ENCODE results near the gene MCU.

MCU gene

DNA sequence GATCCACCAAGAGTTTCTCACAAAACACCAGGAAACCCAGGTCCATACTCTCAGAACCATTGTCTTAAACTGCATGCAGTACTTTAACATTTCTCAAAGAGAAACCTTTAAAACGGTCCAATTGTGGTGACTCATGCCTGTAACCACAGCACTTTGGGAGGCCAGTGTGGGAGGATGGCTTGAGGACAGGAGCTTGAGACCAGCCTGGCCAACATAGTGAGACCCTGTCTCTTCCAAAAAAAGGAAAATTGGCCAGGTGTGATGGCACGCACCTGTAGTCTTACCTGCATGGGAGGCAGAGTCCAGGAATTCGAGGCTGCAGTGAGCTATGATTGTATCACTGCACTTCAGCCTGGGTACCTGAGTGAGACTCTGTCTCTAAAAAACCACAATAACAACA, 104.1 kb downstream of the MCU start:
- TF ChIP-seq, protein P1, sequence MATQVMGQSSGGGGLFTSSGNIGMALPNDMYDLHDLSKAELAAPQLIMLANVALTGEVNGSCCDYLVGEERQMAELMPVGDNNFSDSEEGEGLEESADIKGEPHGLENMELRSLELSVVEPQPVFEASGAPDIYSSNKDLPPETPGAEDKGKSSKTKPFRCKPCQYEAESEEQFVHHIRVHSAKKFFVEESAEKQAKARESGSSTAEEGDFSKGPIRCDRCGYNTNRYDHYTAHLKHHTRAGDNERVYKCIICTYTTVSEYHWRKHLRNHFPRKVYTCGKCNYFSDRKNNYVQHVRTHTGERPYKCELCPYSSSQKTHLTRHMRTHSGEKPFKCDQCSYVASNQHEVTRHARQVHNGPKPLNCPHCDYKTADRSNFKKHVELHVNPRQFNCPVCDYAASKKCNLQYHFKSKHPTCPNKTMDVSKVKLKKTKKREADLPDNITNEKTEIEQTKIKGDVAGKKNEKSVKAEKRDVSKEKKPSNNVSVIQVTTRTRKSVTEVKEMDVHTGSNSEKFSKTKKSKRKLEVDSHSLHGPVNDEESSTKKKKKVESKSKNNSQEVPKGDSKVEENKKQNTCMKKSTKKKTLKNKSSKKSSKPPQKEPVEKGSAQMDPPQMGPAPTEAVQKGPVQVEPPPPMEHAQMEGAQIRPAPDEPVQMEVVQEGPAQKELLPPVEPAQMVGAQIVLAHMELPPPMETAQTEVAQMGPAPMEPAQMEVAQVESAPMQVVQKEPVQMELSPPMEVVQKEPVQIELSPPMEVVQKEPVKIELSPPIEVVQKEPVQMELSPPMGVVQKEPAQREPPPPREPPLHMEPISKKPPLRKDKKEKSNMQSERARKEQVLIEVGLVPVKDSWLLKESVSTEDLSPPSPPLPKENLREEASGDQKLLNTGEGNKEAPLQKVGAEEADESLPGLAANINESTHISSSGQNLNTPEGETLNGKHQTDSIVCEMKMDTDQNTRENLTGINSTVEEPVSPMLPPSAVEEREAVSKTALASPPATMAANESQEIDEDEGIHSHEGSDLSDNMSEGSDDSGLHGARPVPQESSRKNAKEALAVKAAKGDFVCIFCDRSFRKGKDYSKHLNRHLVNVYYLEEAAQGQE (IDR thresholded peaks at IDR 0.05; ENCODE audit: insufficient read depth in 1 of 2, low read depth in 2 of 2, low read length in 2 of 2) = no peak
- no peak for TF ChIP-seq FOXP2 (optimal IDR thresholded peaks at IDR 0.05; ENCODE audit: borderline replicate concordance, extremely low read depth, extremely low read length, insufficient read depth)
- TF ChIP-seq TAF1 (IDR thresholded peaks at IDR 0.05; ENCODE audit: borderline replicate concordance, insufficient read depth, low read length) = no peak
- no peak for TF ChIP-seq POLR2AphosphoS5 (IDR thresholded peaks at IDR 0.05; ENCODE audit: low read depth, low read length)
- TF ChIP-seq SIN3A (IDR thresholded peaks at IDR 0.05; ENCODE audit: borderline replicate concordance, insufficient read depth, low read length) = no peak

- TF ChIP-seq TAF1 (IDR thresholded peaks at IDR 0.05; ENCODE audit: borderline replicate concordance, insufficient read depth, low read length) = no peak
- no peak for TF ChIP-seq SIN3A (IDR thresholded peaks at IDR 0.05; ENCODE audit: borderline replicate concordance, insufficient read depth, low read length)
Observed at GRCh38 chr10:72796538-72796937, 104.6 kb downstream of the MCU start.

DNA sequence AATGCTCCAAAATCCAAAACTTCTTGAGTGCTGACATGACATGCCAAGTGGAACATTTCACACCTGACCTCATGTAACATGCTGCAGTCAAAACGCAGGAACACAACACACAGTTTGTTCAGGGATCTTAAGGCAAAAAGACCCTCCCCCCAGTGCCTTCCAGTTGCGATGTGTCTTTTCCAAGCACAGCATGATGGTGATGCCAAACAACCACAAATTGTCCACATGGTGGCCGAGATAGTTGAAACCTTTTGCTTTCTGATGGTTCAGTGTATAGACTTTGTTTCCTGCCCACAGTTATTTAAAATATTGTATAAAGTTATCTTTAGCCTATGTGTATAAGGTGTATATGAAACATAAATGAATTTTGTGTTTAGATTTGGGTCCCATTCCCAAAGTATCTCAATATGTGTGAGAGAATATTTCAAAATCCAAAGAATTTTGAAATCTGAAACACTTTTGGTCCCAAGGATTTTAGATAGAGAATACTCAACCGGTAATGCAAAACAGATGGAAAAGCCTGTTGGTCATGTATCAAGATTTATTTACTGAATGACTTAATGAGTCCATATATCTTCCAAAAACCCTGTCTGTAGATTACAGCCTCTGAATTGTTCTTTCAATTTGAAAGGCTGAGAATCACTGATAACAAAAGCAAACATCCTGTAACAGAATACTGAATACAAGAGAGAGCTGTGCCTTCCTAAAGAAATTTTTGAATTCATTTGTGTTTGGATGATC, 108.2 kb downstream of the MCU start:
- TF ChIP-seq, protein P1 (IDR thresholded peaks at IDR 0.05; ENCODE audit: insufficient read depth in 1 of 2, low read depth in 2 of 2, low read length in 2 of 2) = no peak
- TF ChIP-seq FOXP2 (optimal IDR thresholded peaks at IDR 0.05; ENCODE audit: borderline replicate concordance, extremely low read depth, extremely low read length, insufficient read depth) = no peak
- no peak for TF ChIP-seq TAF1 (IDR thresholded peaks at IDR 0.05; ENCODE audit: borderline replicate concordance, insufficient read depth, low read length)
- TF ChIP-seq SIN3A (IDR thresholded peaks at IDR 0.05; ENCODE audit: borderline replicate concordance, insufficient read depth, low read length) = no peak
- TF ChIP-seq POLR2AphosphoS5 (IDR thresholded peaks at IDR 0.05; ENCODE audit: low read depth, low read length) = no peak

DNA sequence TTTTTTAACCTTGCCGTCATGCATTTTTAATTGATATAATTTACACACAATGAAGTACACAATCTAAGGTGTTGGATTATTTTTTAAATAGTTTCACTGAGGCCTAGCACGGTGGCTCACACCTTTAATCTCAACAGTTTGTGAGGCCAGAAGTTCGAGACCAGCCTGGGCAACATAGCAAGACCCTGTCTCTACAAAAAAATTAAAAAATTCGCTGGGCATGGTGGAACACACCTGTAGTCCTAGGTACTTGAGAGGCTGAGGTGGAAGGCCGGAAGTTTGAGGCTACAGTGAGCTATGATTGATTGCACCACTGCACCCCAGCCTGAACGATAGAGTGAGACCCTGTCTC, 108.8 kb downstream of the MCU start:
- TF ChIP-seq SIN3A (IDR thresholded peaks at IDR 0.05; ENCODE audit: borderline replicate concordance, insufficient read depth, low read length) (no peak), POLR2AphosphoS5 (IDR thresholded peaks at IDR 0.05; ENCODE audit: low read depth, low read length) (no peak), FOXP2 (optimal IDR thresholded peaks at IDR 0.05; ENCODE audit: borderline replicate concordance, extremely low read depth, extremely low read length, insufficient read depth) (no peak), TAF1 (IDR thresholded peaks at IDR 0.05; ENCODE audit: borderline replicate concordance, insufficient read depth, low read length) (no peak)
- TF ChIP-seq, protein P1 (IDR thresholded peaks at IDR 0.05; ENCODE audit: insufficient read depth in 1 of 2, low read depth in 2 of 2, low read length in 2 of 2) = no peak

DNA sequence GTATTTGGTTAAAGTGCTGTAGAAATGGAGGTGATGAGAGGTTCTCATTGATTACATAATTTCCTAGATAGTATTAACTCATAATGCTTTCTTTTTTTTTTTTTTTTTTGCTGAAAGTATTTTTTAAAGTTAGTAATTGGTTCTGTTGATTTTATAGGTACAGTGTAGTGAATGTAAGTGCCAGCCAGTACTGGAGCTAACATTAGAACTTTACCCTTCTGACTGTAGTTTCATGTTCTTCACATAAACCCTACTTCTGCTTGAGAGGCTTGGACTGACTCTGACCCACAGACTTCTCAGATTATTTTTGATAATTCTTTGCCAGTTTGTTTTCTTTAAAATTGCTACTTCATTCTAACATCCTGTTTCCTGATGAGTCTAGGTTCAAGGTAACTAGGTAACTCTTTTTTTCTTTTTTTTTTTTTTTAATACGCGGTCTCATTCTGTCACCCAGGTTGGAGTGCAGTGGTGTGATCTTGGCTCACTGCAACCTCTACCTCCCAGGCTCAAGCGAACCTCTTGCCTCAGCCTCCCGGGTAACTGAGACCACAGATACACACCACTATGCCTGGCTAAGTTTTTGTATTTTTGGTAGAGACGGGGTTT, 109.4 kb downstream of the MCU start:
- TF ChIP-seq, protein P1 (IDR thresholded peaks at IDR 0.05; ENCODE audit: insufficient read depth in 1 of 2, low read depth in 2 of 2, low read length in 2 of 2) = no peak
- no peak for TF ChIP-seq POLR2AphosphoS5 (IDR thresholded peaks at IDR 0.05; ENCODE audit: low read depth, low read length)
- TF ChIP-seq TAF1 (IDR thresholded peaks at IDR 0.05; ENCODE audit: borderline replicate concordance, insufficient read depth, low read length) = no peak
- TF ChIP-seq FOXP2 (optimal IDR thresholded peaks at IDR 0.05; ENCODE audit: borderline replicate concordance, extremely low read depth, extremely low read length, insufficient read depth) = no peak
- no peak for TF ChIP-seq SIN3A (IDR thresholded peaks at IDR 0.05; ENCODE audit: borderline replicate concordance, insufficient read depth, low read length)

Measured in PFSK-1 (cell line).